Upper lobe of right lung (tissue), 1 donor: Measurements from ENCODE around the gene PVALB. TPM values are rescaled to one million over a fixed set of nuclear protein-coding genes. Genes with fewer than 3 reads are reported as not detected.

Source experiments
- ATAC-seq: fragments of 200-7000 bp; cut with Tn5 transposase; one replicate; pipeline ENCODE4 v1.9.1; 2020; ENCODE audit warnings: mild to moderate bottlenecking, moderate library complexity
- DNase-seq: peaks from one replicate; pipeline ENCODE4 v3.0.0-alpha.2; 2020
- H3K27ac ChIP-seq: fragments of 200-600 bp; one replicate; pipeline ENCODE4 v1.8.0; 2022
- H3K27me3 ChIP-seq: fragments of 200-600 bp; one replicate; pipeline ENCODE4 v1.8.0; 2022; ENCODE audit warnings: mild to moderate bottlenecking
- H3K36me3 ChIP-seq: fragments of 200-600 bp; one replicate; pipeline ENCODE4 v1.8.0; 2022
- H3K4me1 ChIP-seq: fragments of 200-600 bp; one replicate; pipeline ENCODE4 v1.8.0; 2022
- H3K4me3 ChIP-seq: fragments of 200-600 bp; one replicate; pipeline ENCODE4 v1.8.0; 2022; ENCODE audit warnings: mild to moderate bottlenecking
- H3K9me3 ChIP-seq: fragments of 200-600 bp; one replicate; pipeline ENCODE4 v1.8.0; 2022
- CTCF ChIP-seq: fragments of 200-600 bp; IDR thresholded peaks from one replicate; pipeline ENCODE4 v1.8.0; 2022; ENCODE audit warnings: antibody characterized with exemption
- intact Hi-C: fragments of 100-400 bp; cut with DNase I; formaldehyde crosslinking; loops from one replicate; pipeline ENCODE4 v1.11.0; 2022
- total RNA-seq: library from RNA; stranded (reverse); fragmentation: NEBNext Ultra II Directional; extraction: Animal tissue kit (Norgen Biotek cat#: 25700); gene quantifications from one replicate; pipeline ENCODE4 v1.2.1, GENCODE V29; 2021
- donor health status: DM: no; HTN: yes; CAD: no; lungs with severe emphysema.

The PVALB gene
- total RNA-seq, 1 donor from 2014 or later = 2.5 TPM

- DNase-seq = no peak
- H3K9me3 ChIP-seq = no peaks in the 10 kb centered on the region
- H3K4me3 ChIP-seq = no peak overlapping the region
- peaks cover 7% of the 10 kb centered on the region for H3K4me1 ChIP-seq
- no peaks in the 10 kb centered on the region for H3K36me3 ChIP-seq
- TF ChIP-seq CTCF = no peak
- intact Hi-C loops = loop anchor here (10.0 kb wide), 1 partner anchor 68 kb away; no protein-coding TSS in a partner anchor
- no peak for ATAC-seq
- H3K27ac ChIP-seq = no peak overlapping the region
- peaks cover 20% of the 10 kb centered on the region for H3K27me3 ChIP-seq
These were observed 35.5 kb upstream of the PVALB start for GRCh38 chr22:36852056-36852973.

- H3K27ac ChIP-seq = no peak overlapping the region
- no peak overlapping the region for H3K4me3 ChIP-seq
- intact Hi-C loops = loop anchor here (10.0 kb wide), 1 partner anchor 66 kb away; no protein-coding TSS in a partner anchor
- peak; percentile 53 for DNase-seq
- H3K36me3 ChIP-seq = no peaks in the 10 kb centered on the region
- no peak for TF ChIP-seq CTCF
- H3K27me3 ChIP-seq = peaks cover 27% of the 10 kb centered on the region
- no peak for ATAC-seq
- no peaks in the 10 kb centered on the region for H3K9me3 ChIP-seq
- peaks cover under 1% of the 10 kb centered on the region for H3K4me1 ChIP-seq
These were observed 33.8 kb upstream of the PVALB start for GRCh38 chr22:36850682-36851081.

- ATAC-seq (no peak), DNase-seq (peak; percentile 57)
- H3K27me3 ChIP-seq = peaks cover 32% of the 10 kb centered on the region
- H3K4me1 ChIP-seq = no peaks in the 10 kb centered on the region
- H3K9me3 ChIP-seq = no peaks in the 10 kb centered on the region
- intact Hi-C loops = loop anchor here (10.0 kb wide), 1 partner anchor 65 kb away; no protein-coding TSS in a partner anchor
- TF ChIP-seq CTCF = no peak
- H3K4me3 ChIP-seq = no peak overlapping the region
- H3K27ac ChIP-seq = no peak overlapping the region
- H3K36me3 ChIP-seq = no peaks in the 10 kb centered on the region
These were observed 33.2 kb upstream of the PVALB start for GRCh38 chr22:36850056-36850455.

- TF ChIP-seq CTCF = no peak
- no peak overlapping the region for H3K27ac ChIP-seq
- peak; percentile 17 for DNase-seq
- no peaks in the 10 kb centered on the region for H3K36me3 ChIP-seq
- H3K4me1 ChIP-seq = no peaks in the 10 kb centered on the region
- no peak for ATAC-seq
- peaks cover 44% of the 10 kb centered on the region for H3K27me3 ChIP-seq
- intact Hi-C loops = no loop called here
- H3K4me3 ChIP-seq = no peak overlapping the region
- no peaks in the 10 kb centered on the region for H3K9me3 ChIP-seq
These were observed 30.1 kb upstream of the PVALB start for GRCh38 chr22:36846949-36847348.

GRCh38 chr22:36846271-36846670 lies 29.4 kb upstream of the PVALB start:
- TF ChIP-seq CTCF = no peak
- intact Hi-C loops = no loop called here
- H3K27me3 ChIP-seq = peaks cover 44% of the 10 kb centered on the region
- H3K9me3 ChIP-seq = no peaks in the 10 kb centered on the region
- ATAC-seq = no peak
- no peak overlapping the region for H3K27ac ChIP-seq
- DNase-seq = peak; percentile 17
- no peaks in the 10 kb centered on the region for H3K36me3 ChIP-seq
- no peaks in the 10 kb centered on the region for H3K4me1 ChIP-seq
- H3K4me3 ChIP-seq = no peak overlapping the region
